GM12878 (cell line): ENCODE results near the gene ADAMTS13. TPM values are rescaled to one million over a fixed set of nuclear protein-coding genes. Genes with fewer than 3 reads are reported as not detected.

Experiments
- ATAC-seq: fragments of 200-7000 bp; cut with Tn5 transposase; 3 replicates; pipeline ENCODE4 v1.9.1; 2020; ENCODE audit warnings: mild to moderate bottlenecking, moderate library complexity
- BruUV-seq: library from RNA; stranded (reverse); fragments of 400-500 nt; replicated peaks from 2 replicates; lab custom pipeline; 2021; lab: Mats Ljungman, UMichigan
- CTCF ChIA-PET: fragments of 300-600 bp; sonication (Branson Sonifier 250); formaldehyde crosslinking; extraction: SDS; loops from one replicate; lab custom pipeline; 2021; ENCODE audit warnings: inconsistent platforms; lab: Yijun Ruan, JAX
- POLR2A ChIA-PET: fragments of 350-600 bp; formaldehyde crosslinking; extraction: SDS; loops from one replicate; lab custom pipeline; 2021; ENCODE audit warnings: inconsistent platforms; lab: Charles Lee
- RAD21 ChIA-PET: fragments of 300-600 bp; sonication (Branson Sonifier 250); formaldehyde crosslinking; loops from one replicate; lab custom pipeline; 2023; ENCODE audit warnings: antibody characterized with exemption; ENCODE audit not compliant: unreplicated experiment; lab: Charles Lee
- SMC1A ChIA-PET: fragments of 300-600 bp; sonication (Branson Sonifier 250); formaldehyde crosslinking; loops from one replicate; lab custom pipeline; 2023; ENCODE audit not compliant: unreplicated experiment, uncharacterized antibody; lab: Charles Lee
- DNase-seq: peaks from one replicate; pipeline ENCODE4 v3.0.0-alpha.2; 2011; ENCODE audit warnings: low read depth, low spot score
- FAIRE-seq: peaks from 3 replicates; lab custom pipeline; 2011; peaks lifted over from hg19 to GRCh38; lab: Jason Lieb, UNC
- H2AFZ ChIP-seq: 2 replicates; pipeline ENCODE4 v1.6.0; 2011; ENCODE audit warnings: low read depth, low read length, control low read depth; ENCODE audit not compliant: control insufficient read depth
- H3K27ac ChIP-seq: 2 replicates; pipeline ENCODE4 v1.5.1; 2011; ENCODE audit warnings: control low read depth; ENCODE audit not compliant: control insufficient read depth, insufficient read depth
- H3K27me3 ChIP-seq, 2 experiments: replicated peaks in 1 of 2; 2 replicates each; pipeline versions ENCODE4 v1.6.0 to v1.6.1; 2011; ENCODE audit warnings: low read length in 1 of 2; ENCODE audit not compliant: control insufficient read depth in 2 of 2, insufficient read depth in 2 of 2
- H3K36me3 ChIP-seq, 2 experiments: 2 replicates each; pipeline ENCODE4 v1.5.1; 2011; ENCODE audit warnings: low read length in 1 of 2; ENCODE audit not compliant: control insufficient read depth in 2 of 2, insufficient read depth in 2 of 2
- H3K4me1 ChIP-seq: 2 replicates; pipeline ENCODE4 v1.6.1; 2011; ENCODE audit warnings: mild to moderate bottlenecking, low read length, moderate library complexity, mixed read lengths; ENCODE audit not compliant: control insufficient read depth, insufficient read depth
- H3K4me2 ChIP-seq: 2 replicates; pipeline ENCODE4 v1.6.0; 2011; ENCODE audit warnings: control low read depth; ENCODE audit not compliant: control insufficient read depth, insufficient read depth
- H3K4me3 ChIP-seq: fragments of 200-600 bp; sonication (generic); 2 replicates; pipeline ENCODE4 v1.5.1; 2016
- H3K79me2 ChIP-seq: 2 replicates; pipeline ENCODE4 v1.6.0; 2011; ENCODE audit warnings: low read length; ENCODE audit not compliant: control insufficient read depth, insufficient read depth
- H3K9ac ChIP-seq: 2 replicates; pipeline ENCODE4 v1.8.0; 2011; ENCODE audit warnings: low read length, control low read depth, mixed read lengths; ENCODE audit not compliant: control insufficient read depth, insufficient read depth
- H3K9me3 ChIP-seq: replicated peaks from 3 replicates; pipeline ENCODE4 v1.5.1; 2011; ENCODE audit warnings: mild to moderate bottlenecking, low read length; ENCODE audit not compliant: control insufficient read depth, insufficient read depth
- H4K20me1 ChIP-seq: 2 replicates; pipeline ENCODE4 v1.6.0; 2011; ENCODE audit not compliant: control insufficient read depth, insufficient read depth
- BACH1 ChIP-seq: fragments of 450-650 bp; IDR thresholded peaks from 2 replicates; pipeline ENCODE4 v1.6.1; 2017; ENCODE audit warnings: mild to moderate bottlenecking, borderline replicate concordance
- CBX5 ChIP-seq: sonication (generic); IDR thresholded peaks from 2 replicates; pipeline ENCODE4 v1.6.1; 2016; ENCODE audit warnings: low read depth, moderate library complexity, mild to moderate bottlenecking, inconsistent platforms
- CREM ChIP-seq: IDR thresholded peaks from 2 replicates; pipeline ENCODE4 v1.6.1; 2014; ENCODE audit warnings: antibody characterized with exemption, low read depth
- E4F1 ChIP-seq: fragments of 450-650 bp; IDR thresholded peaks from 2 replicates; pipeline ENCODE4 v1.6.1; 2018; ENCODE audit warnings: borderline replicate concordance, mild to moderate bottlenecking; ENCODE audit not compliant: partially characterized antibody
- ELK1 ChIP-seq: IDR thresholded peaks from 2 replicates; pipeline ENCODE4 v1.6.1; 2012; ENCODE audit warnings: low read depth, low read length, improper control_type of control experiment
- ESRRA ChIP-seq: IDR thresholded peaks from 2 replicates; pipeline ENCODE4 v1.6.1; 2012; ENCODE audit warnings: mild to moderate bottlenecking, low read length, improper control_type of control experiment
- FOS ChIP-seq: IDR thresholded peaks from 3 replicates; pipeline ENCODE4 v1.6.1; 2011; ENCODE audit warnings: borderline replicate concordance; ENCODE audit not compliant: insufficient read length; ENCODE audit errors: extremely low read depth
- GATAD2B ChIP-seq: fragments of 450-650 bp; conservative IDR thresholded peaks from 2 replicates; pipeline ENCODE4 v1.6.1; 2017; ENCODE audit warnings: low read depth, mild to moderate bottlenecking, moderate library complexity
- IRF4 ChIP-seq: IDR thresholded peaks from 2 replicates; pipeline ENCODE4 v1.6.1; 2011; ENCODE audit warnings: low read depth, low read length
- JUND ChIP-seq: IDR thresholded peaks from 2 replicates; pipeline ENCODE4 v1.6.1; 2012; ENCODE audit warnings: low read depth, mild to moderate bottlenecking, low read length, improper control_type of control experiment, moderate library complexity
- MYB ChIP-seq: fragments of 150-350 bp; IDR thresholded peaks from 2 replicates; pipeline ENCODE4 v1.6.1; 2014; ENCODE audit warnings: mild to moderate bottlenecking, low read depth, low read length, borderline replicate concordance
- NR2C1 ChIP-seq: fragments of 450-650 bp; IDR thresholded peaks from 2 replicates; pipeline ENCODE4 v1.6.1; 2017; ENCODE audit warnings: antibody characterized with exemption, mild to moderate bottlenecking, moderate library complexity
- SREBF2 ChIP-seq: IDR thresholded peaks from 2 replicates; pipeline ENCODE4 v1.6.1; 2012; ENCODE audit warnings: mild to moderate bottlenecking, low read length
- ZNF217 ChIP-seq: fragments of 450-650 bp; IDR thresholded peaks from 2 replicates; pipeline ENCODE4 v1.6.1; 2017; ENCODE audit warnings: antibody characterized with exemption, mild to moderate bottlenecking
- ZNF24 ChIP-seq: fragments of 450-650 bp; IDR thresholded peaks from 2 replicates; pipeline ENCODE4 v1.6.1; 2017; ENCODE audit warnings: antibody characterized with exemption, mild to moderate bottlenecking
- WGBS: methylation state at CpG from one replicate; pipeline ENCODE4 v1.1.6; 2016; ENCODE audit warnings: low lambda C conversion rate; ENCODE audit not compliant: insufficient replicate concordance, insufficient coverage; ENCODE audit errors: missing lambda C conversion rate; 5-methylcytosine and 5-hydroxymethylcytosine counted together
- in situ Hi-C: fragments of 300-500 bp; cut with MboI; formaldehyde crosslinking; loops from 9 replicates; pipeline ENCODE4 v1.14.3; 2018; ENCODE audit warnings: mixed read lengths
- intact Hi-C: fragments of 100-400 bp; cut with micrococcal nuclease; formaldehyde crosslinking; loops from one replicate; pipeline ENCODE4 v1.14.2; 2022; ENCODE audit not compliant: unreplicated experiment
- polyA plus RNA-seq, 11 experiments: library from polyadenylated mRNA; depleted of rRNA in 4 of 11; unstranded in 6 of 11; stranded (reverse) in 5 of 11; fragments of >200 nt; fragmentation: Nextera tagmentation in 4 of 11; fragmentation: Illumina TruSeq in 1 of 11; extraction: Ambion mirVana in 4 of 11; extraction: Trizol in 1 of 11; gene quantifications; 1 replicate in 1 of 11; 2 replicates in 10 of 11; pipeline versions ENCODE4 v1.2.1 to v1.2.3, GENCODE V29; 2011 to 2016; ENCODE audit warnings: inconsistent platforms in 2 of 11, missing spikeins in 2 of 11, low read depth in 1 of 11
- total RNA-seq, 4 experiments: library from RNA; depleted of rRNA in 3 of 4; stranded (reverse); fragments of >200 nt in 3 of 4; fragmentation: Illumina TruSeq in 1 of 4; extraction: Trizol in 1 of 4; gene quantifications; 2 replicates each; pipeline versions ENCODE4 v1.2.1 to v1.2.3, GENCODE V29; 2013 to 2021

Gene ADAMTS13
- total and polyA plus RNA-seq, 10 of the 15 experiments (the other 5 are each of a cell fraction or from before 2014, with no cell fraction given), result 0.08 to 2.4 (median 0.28) TPM

DNA sequence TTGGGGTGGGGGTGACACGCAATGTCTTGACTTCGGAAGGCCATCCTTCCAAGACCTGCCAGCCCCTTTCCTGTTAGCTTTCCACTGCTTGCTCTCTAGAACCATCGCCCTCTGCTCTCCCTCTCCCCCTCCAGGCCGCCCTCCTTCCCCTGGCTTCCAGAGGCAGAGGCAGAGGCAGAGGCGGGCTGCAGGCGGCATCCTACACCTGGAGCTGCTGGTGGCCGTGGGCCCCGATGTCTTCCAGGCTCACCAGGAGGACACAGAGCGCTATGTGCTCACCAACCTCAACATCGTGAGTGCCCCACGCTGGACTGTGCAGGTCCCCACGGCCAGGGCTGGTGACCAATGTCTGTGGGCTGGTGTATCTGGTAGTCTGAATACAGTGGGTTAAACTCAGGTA is 2.0 kb downstream of the ADAMTS13 start:
- Histone ChIP-seq H3K4me2 (no peak overlapping the region), H2AFZ (no peak overlapping the region), H3K79me2 (no peaks in the 10 kb centered on the region), H4K20me1 (no peaks in the 10 kb centered on the region), H3K36me3 (no peaks in the 10 kb centered on the region), H3K9ac (no peak overlapping the region), H3K27me3 (no peaks in the 10 kb centered on the region; a peak in 1 of 4 replicates), H3K4me3 (no peak overlapping the region), H3K9me3 (no peaks in the 10 kb centered on the region; the same call in 2 of the 3 replicates), H3K27ac (no peak overlapping the region), H3K4me1 (peaks cover 32% of the 10 kb centered on the region)
- DNase-seq, result no peak
- TF ChIP-seq JUND, result no peak
- no peak for TF ChIP-seq GATAD2B
- TF ChIP-seq E4F1, result no peak
- no peak for TF ChIP-seq IRF4
- no peak for TF ChIP-seq ESRRA
- TF ChIP-seq FOS, result no peak
- no peak for TF ChIP-seq CBX5
- no peak for TF ChIP-seq NR2C1
- no peak for TF ChIP-seq ZNF217
- TF ChIP-seq ZNF24, result no peak
- TF ChIP-seq SREBF2, result no peak
- no peak for TF ChIP-seq MYB
- TF ChIP-seq ELK1, result no peak
- no peak for TF ChIP-seq BACH1
- TF ChIP-seq CREM, result no peak
- ChIA-PET SMC1A (no interaction called here), CTCF (no interaction called here), RAD21 (no interaction called here), POLR2A (interaction anchor here (1.3 kb wide), 1 partner anchor 9 kb away, joined by 3 read pairs; no protein-coding TSS in a partner anchor)
- FAIRE-seq, result no peak
- intact Hi-C loops (no loop called here), in situ Hi-C loops (no loop called here)
- 95% methylated on average over 12 of the region's 12 CpGs for WGBS
- no TSS peak for BruUV-seq
- ATAC-seq, result no peak
